ENCODE results near the gene OXNAD1. TPM values are rescaled to one million over a fixed set of nuclear protein-coding genes. Genes with fewer than 3 reads are reported as not detected.

The OXNAD1 gene
- total RNA-seq, 1 donor from 2014 or later, result 28.7 TPM

DNA sequence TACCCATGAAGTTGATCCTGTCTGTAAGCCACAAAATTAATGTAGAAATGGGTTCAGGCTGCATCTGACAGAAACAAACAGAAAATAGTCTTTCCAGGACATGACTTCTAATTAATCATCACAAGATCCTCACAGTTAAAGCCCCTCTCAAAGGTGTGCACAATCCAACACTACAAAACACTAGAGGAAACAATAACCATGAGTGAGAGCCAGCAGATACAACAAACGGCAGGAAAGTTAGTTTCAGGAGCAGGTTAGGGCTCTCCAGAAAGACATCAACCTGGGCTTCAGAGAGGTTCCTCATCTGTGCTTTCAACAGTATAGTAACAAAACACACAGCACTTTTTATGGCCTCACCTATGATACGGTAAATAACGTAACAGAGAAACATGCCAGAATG is 43.0 kb upstream of the OXNAD1 start:
- no peaks in the 10 kb centered on the region for H3K4me1 ChIP-seq

DNA sequence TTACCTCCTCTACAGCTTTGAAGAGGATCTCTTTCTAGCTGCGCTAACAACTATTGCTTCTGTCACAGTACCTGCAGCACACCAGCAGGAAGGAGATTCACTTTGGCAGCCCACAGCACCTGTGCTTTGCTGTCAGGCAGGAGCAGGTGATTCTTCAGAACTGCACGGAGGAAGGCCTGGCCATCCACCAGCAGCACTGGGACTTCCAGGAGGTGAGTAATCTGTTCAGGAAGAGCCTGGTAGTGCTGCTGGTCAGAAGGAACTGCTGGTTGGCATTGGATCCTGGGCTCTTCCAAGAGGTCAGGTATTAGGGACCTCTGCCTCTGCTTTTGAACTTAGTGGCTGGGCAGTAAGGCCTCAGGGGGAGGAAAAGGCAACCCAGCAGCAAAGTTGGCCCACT is 42.5 kb upstream of the OXNAD1 start:
- peaks cover 10% of the 10 kb centered on the region for H3K4me1 Mint-ChIP-seq
- no peak overlapping the region for H3K4me2 ChIP-seq
- H3K9me3 Mint-ChIP-seq, result no peaks in the 10 kb centered on the region
- H3F3A ChIP-seq (ENCODE audit: low read depth), result no peaks in the 10 kb centered on the region
- no peak overlapping the region for H3K4me3 ChIP-seq
- H3K9ac ChIP-seq, result no peak overlapping the region
- peaks cover 4% of the 10 kb centered on the region for H3K27me3 Mint-ChIP-seq (ENCODE audit: insufficient read depth, low read depth)
- no peak for DNase-seq (ENCODE audit: low spot score)
- H3K27ac Mint-ChIP-seq, result no peak overlapping the region
- no peak overlapping the region for H2AFZ ChIP-seq (replicated peaks)
- no peaks in the 10 kb centered on the region for H3K79me2 ChIP-seq (ENCODE audit: low read depth)
- H3K36me3 ChIP-seq, result no peaks in the 10 kb centered on the region
- H3K27me3 ChIP-seq, result no peaks in the 10 kb centered on the region
- no peak overlapping the region for H3K4me3 Mint-ChIP-seq
- TF ChIP-seq, protein P1, sequence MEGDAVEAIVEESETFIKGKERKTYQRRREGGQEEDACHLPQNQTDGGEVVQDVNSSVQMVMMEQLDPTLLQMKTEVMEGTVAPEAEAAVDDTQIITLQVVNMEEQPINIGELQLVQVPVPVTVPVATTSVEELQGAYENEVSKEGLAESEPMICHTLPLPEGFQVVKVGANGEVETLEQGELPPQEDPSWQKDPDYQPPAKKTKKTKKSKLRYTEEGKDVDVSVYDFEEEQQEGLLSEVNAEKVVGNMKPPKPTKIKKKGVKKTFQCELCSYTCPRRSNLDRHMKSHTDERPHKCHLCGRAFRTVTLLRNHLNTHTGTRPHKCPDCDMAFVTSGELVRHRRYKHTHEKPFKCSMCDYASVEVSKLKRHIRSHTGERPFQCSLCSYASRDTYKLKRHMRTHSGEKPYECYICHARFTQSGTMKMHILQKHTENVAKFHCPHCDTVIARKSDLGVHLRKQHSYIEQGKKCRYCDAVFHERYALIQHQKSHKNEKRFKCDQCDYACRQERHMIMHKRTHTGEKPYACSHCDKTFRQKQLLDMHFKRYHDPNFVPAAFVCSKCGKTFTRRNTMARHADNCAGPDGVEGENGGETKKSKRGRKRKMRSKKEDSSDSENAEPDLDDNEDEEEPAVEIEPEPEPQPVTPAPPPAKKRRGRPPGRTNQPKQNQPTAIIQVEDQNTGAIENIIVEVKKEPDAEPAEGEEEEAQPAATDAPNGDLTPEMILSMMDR (IDR thresholded peaks at IDR 0.05), result no peak
- TF ChIP-seq EZH2 (IDR thresholded peaks at IDR 0.05) (no peak), EZH2phosphoT487 (IDR thresholded peaks at IDR 0.05) (no peak)
- H3K4me1 ChIP-seq, result peaks cover 4% of the 10 kb centered on the region
- H3K36me3 Mint-ChIP-seq, result no peaks in the 10 kb centered on the region
- H3K9me3 ChIP-seq (ENCODE audit: low read depth), result no peaks in the 10 kb centered on the region
- no peak overlapping the region for H3K27ac ChIP-seq
- H4K20me1 ChIP-seq (ENCODE audit: low read depth), result no peaks in the 10 kb centered on the region

More for the DNA sequence above, 43.0 kb upstream of the OXNAD1 start:
- no peaks in the 10 kb centered on the region for H3F3A ChIP-seq (ENCODE audit: low read depth)
- no peak for DNase-seq (ENCODE audit: low spot score)
- no peak overlapping the region for H3K9ac ChIP-seq
- no peaks in the 10 kb centered on the region for H3K9me3 Mint-ChIP-seq
- no peaks in the 10 kb centered on the region for H4K20me1 ChIP-seq (ENCODE audit: low read depth)
- no peak overlapping the region for H3K4me3 ChIP-seq
- H3K79me2 ChIP-seq (ENCODE audit: low read depth), result no peaks in the 10 kb centered on the region
- no peak overlapping the region for H3K27ac Mint-ChIP-seq
- TF ChIP-seq EZH2phosphoT487 (IDR thresholded peaks at IDR 0.05) (no peak), EZH2 (IDR thresholded peaks at IDR 0.05) (no peak)
- TF ChIP-seq, protein P1 (IDR thresholded peaks at IDR 0.05), result no peak
- no peaks in the 10 kb centered on the region for H3K27me3 ChIP-seq
- H3K9me3 ChIP-seq (ENCODE audit: low read depth), result no peaks in the 10 kb centered on the region
- H3K4me3 Mint-ChIP-seq, result no peak overlapping the region
- no peak overlapping the region for H2AFZ ChIP-seq (replicated peaks)
- H3K27ac ChIP-seq, result no peak overlapping the region
- H3K27me3 Mint-ChIP-seq (ENCODE audit: insufficient read depth, low read depth), result peaks cover 4% of the 10 kb centered on the region
- peaks cover 7% of the 10 kb centered on the region for H3K4me1 Mint-ChIP-seq
- H3K36me3 ChIP-seq, result no peaks in the 10 kb centered on the region
- H3K36me3 Mint-ChIP-seq, result no peaks in the 10 kb centered on the region
- H3K4me2 ChIP-seq, result no peak overlapping the region

DNA sequence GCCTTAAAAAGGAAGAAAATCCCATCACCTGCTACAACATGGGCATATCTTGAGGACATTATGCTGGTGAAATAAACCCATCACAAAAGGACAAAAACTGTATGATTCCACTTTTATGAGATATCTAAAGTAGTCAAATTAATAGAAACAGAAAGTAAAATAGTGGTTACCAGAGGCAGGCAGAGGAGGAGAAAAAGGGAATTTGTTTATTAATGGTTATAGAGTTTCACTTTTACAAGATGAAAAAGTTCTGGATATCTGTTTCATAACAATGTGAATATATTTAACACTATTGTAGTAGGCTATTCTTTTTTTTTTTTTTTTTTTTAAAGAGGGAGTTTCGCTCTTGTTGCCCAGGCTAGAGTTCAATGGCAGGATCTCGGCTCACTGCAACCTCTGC is 40.7 kb upstream of the OXNAD1 start:
- Histone ChIP-seq H3K4me3 (no peak overlapping the region), H3K27ac (no peak overlapping the region), H3F3A (ENCODE audit: low read depth) (no peaks in the 10 kb centered on the region), H3K4me2 (no peak overlapping the region), H3K4me1 (peaks cover 9% of the 10 kb centered on the region), H3K36me3 (no peaks in the 10 kb centered on the region), H3K9me3 (ENCODE audit: low read depth) (no peaks in the 10 kb centered on the region), H3K27me3 (no peaks in the 10 kb centered on the region), H2AFZ (replicated peaks) (no peak overlapping the region), H3K9ac (no peak overlapping the region), H4K20me1 (ENCODE audit: low read depth) (no peaks in the 10 kb centered on the region), H3K79me2 (ENCODE audit: low read depth) (no peaks in the 10 kb centered on the region)
- DNase-seq (ENCODE audit: low spot score), result no peak
- peaks cover 16% of the 10 kb centered on the region for H3K4me1 Mint-ChIP-seq
- no peak overlapping the region for H3K27ac Mint-ChIP-seq
- TF ChIP-seq EZH2 (IDR thresholded peaks at IDR 0.05) (no peak), EZH2phosphoT487 (IDR thresholded peaks at IDR 0.05) (no peak)
- TF ChIP-seq, protein P1 (IDR thresholded peaks at IDR 0.05), result no peak
- no peaks in the 10 kb centered on the region for H3K9me3 Mint-ChIP-seq
- H3K36me3 Mint-ChIP-seq, result no peaks in the 10 kb centered on the region
- H3K27me3 Mint-ChIP-seq (ENCODE audit: insufficient read depth, low read depth), result peaks cover 6% of the 10 kb centered on the region
- H3K4me3 Mint-ChIP-seq, result no peak overlapping the region
